Heart left ventricle (tissue), 16 donors: ENCODE results near the gene SMARCB1. TPM values are rescaled to one million over a fixed set of nuclear protein-coding genes. Genes with fewer than 3 reads are reported as not detected.

Experiments
- ATAC-seq, 4 donors: fragments of 200-7000 bp; cut with Tn5 transposase; one replicate each; pipeline ENCODE4 v1.9.1; 2020 to 2022; ENCODE audit warnings: moderate library complexity in 4 of 4, mild to moderate bottlenecking in 3 of 4, moderate number of reproducible peaks in 1 of 4
- DNase-seq, 5 donors: peaks; one replicate each; pipeline ENCODE4 v3.0.0-alpha.2; 2020
- H3K27ac ChIP-seq, 12 donors: fragments of 200-600 bp; sonication (generic) in 4 of 12; one replicate each; pipeline versions ENCODE4 v1.5.0 to v1.8.0; 2016 to 2022; ENCODE audit warnings: mild to moderate bottlenecking in 2 of 12
- H3K27me3 ChIP-seq, 9 donors: fragments of 200-600 bp; sonication (generic) in 2 of 9; one replicate each; pipeline versions ENCODE4 v1.5.1 to v1.8.0; 2016 to 2022; ENCODE audit warnings: mild to moderate bottlenecking in 3 of 9
- H3K36me3 ChIP-seq, 9 donors: fragments of 200-600 bp; sonication (generic) in 2 of 9; one replicate each; pipeline versions ENCODE4 v1.5.0 to v1.8.0; 2018 to 2022; ENCODE audit warnings: mild to moderate bottlenecking in 2 of 9
- H3K4me1 ChIP-seq, 12 donors: fragments of 200-600 bp; sonication (generic) in 4 of 12; one replicate each; pipeline versions ENCODE4 v1.5.0 to v1.8.0; 2016 to 2022; ENCODE audit warnings: mild to moderate bottlenecking in 3 of 12
- H3K4me3 ChIP-seq, 12 donors: fragments of 200-600 bp; sonication (generic) in 4 of 12; one replicate each; pipeline versions ENCODE4 v1.5.0 to v1.8.0; 2017 to 2022; ENCODE audit warnings: mild to moderate bottlenecking in 9 of 12, moderate library complexity in 4 of 12
- H3K9me3 ChIP-seq, 12 donors: fragments of 200-600 bp; sonication (generic) in 4 of 12; one replicate each; pipeline versions ENCODE4 v1.5.0 to v1.8.0; 2016 to 2022; ENCODE audit warnings: mild to moderate bottlenecking in 1 of 12
- CTCF ChIP-seq, 12 donors: fragments of 200-600 bp; sonication (generic) in 4 of 12; IDR thresholded peaks; one replicate each; pipeline versions ENCODE4 v1.5.0 to v1.8.0; 2018 to 2022; ENCODE audit warnings: antibody characterized with exemption in 12 of 12, mild to moderate bottlenecking in 5 of 12
- POLR2A ChIP-seq, 2 donors: fragments of 450-650 bp; IDR thresholded peaks; one replicate each; pipeline ENCODE4 v1.6.1; 2017; ENCODE audit warnings: antibody characterized with exemption in 2 of 2, mild to moderate bottlenecking in 2 of 2, moderate library complexity in 2 of 2
- WGBS, 4 donors: extraction: QIAGEN DNeasy Blood & Tissue Kit in 2 of 4; methylation state at CpG; one replicate each; pipeline versions ENCODE4 v1.1.5 to v1.1.7; 2013 to 2018; 5-methylcytosine and 5-hydroxymethylcytosine counted together
- intact Hi-C, 10 donors: fragments of 100-400 bp; cut with DNase I; formaldehyde crosslinking; loops; one replicate each; pipeline versions ENCODE4 v1.11.1 to v1.14.2; 2022
- polyA plus RNA-seq, 2 donors: library from polyadenylated mRNA; stranded (reverse); fragments of 200-250 nt; gene quantifications; one replicate each; pipeline ENCODE4 v1.2.3, GENCODE V29; 2013
- total RNA-seq, 9 donors: library from RNA; depleted of rRNA in 2 of 9; stranded (reverse); fragments of >200 nt in 2 of 9; fragmentation: NEBNext Ultra II Directional in 3 of 9; extraction: Animal tissue kit (Norgen Biotek cat#: 25700) in 3 of 9; gene quantifications; one replicate each; pipeline versions ENCODE4 v1.1.0 to v1.2.4, GENCODE V29; 2016 to 2023
- donor health status: ischemic (EF 13 %, LVEDD 7.1; RV severe dilation, severe dysfunction).
- donor health status: healthy with polysubstance abuse.
- donor health status: DM: no; HTN: yes; CAD: no.
- donor health status: DM: no; HTN: no; CAD: no.
- donor health status: ischemic (EF 25% LVEDD 6.9; RV normal size, moderate dysfunction).
- donor health status: ischemic (EF 25% LVEDD 5.7; RV mildly dilated, moderate dysfunction).
- donor health status: healthy.
- donor health status: DM: yes; HTN: yes; CAD: no.
- donor health status: ischemic (EF 35%, LVEDD 5.7; RV mildly dilated, moderate dysfunction).
- donor health status: nonischemic (EF 11% LVEDD 7.7; RV severe dilation, severe dysfunction).
- donor health status: DM: yes; HTN: yes; CAD: no.
- donor health status: PGD.
- donor health status: ischemic (EF 29% LVEDD 5.4; RV normal size, mild dysfunction).
- donor health status: nonischemic (EF 23%, LVEDD 6.1; RV moderate dilation, normal function).

Gene SMARCB1
- total and polyA plus RNA-seq, 11 donors, result 30.2 to 75.3 (median 45.6) TPM

GRCh38 chr22:23779731-23780130, 7.0 kb upstream of the SMARCB1 start:
- Histone ChIP-seq H3K4me3 (no peak overlapping the region), H3K9me3 (no peaks in the 10 kb centered on the region), H3K27ac (no peak overlapping the region), H3K4me1 (peaks cover 0 to 22% (median 6%) of the 10 kb centered on the region in 12 donors), H3K27me3 (no peaks in the 10 kb centered on the region), H3K36me3 (peaks cover 0 to 7% (median 0%) of the 10 kb centered on the region in 9 donors)
- intact Hi-C loops, result loop anchor here in 1 of 10 donors (10.0 kb wide), 1 partner anchor 475 kb away; no protein-coding TSS in a partner anchor
- WGBS, 4 donors, result 88 to 96% (median 90%) methylated on average over 3 to 5 of the region's 5 CpGs
- DNase-seq (no peak), ATAC-seq (no peak)
- TF ChIP-seq POLR2A (IDR thresholded peaks at IDR 0.05) (no peak), CTCF (IDR thresholded peaks at IDR 0.05) (no peak)

GRCh38 chr22:23780146-23780748, 6.5 kb upstream of the SMARCB1 start:
- WGBS, 4 donors, result 88 to 93% (median 92%) methylated on average over 12 to 20 of the region's 20 CpGs
- TF ChIP-seq POLR2A (IDR thresholded peaks at IDR 0.05) (no peak), CTCF (IDR thresholded peaks at IDR 0.05) (no peak)
- no peaks in the 10 kb centered on the region for H3K27me3 ChIP-seq
- peaks cover 0 to 7% (median 0%) of the 10 kb centered on the region in 9 donors for H3K36me3 ChIP-seq
- ATAC-seq (no peak), DNase-seq (no peak)
- H3K27ac ChIP-seq, result no peak overlapping the region
- H3K4me3 ChIP-seq, result no peak overlapping the region
- peaks cover 0 to 17% (median 3%) of the 10 kb centered on the region in 12 donors for H3K4me1 ChIP-seq
- no peaks in the 10 kb centered on the region for H3K9me3 ChIP-seq
- intact Hi-C loops, result no loop called here

GRCh38 chr22:23781065-23781464, 5.7 kb upstream of the SMARCB1 start:
- H3K27me3 ChIP-seq, result no peaks in the 10 kb centered on the region
- H3K4me1 ChIP-seq, result peaks cover 0 to 15% (median 3%) of the 10 kb centered on the region in 12 donors
- no peak for DNase-seq
- H3K27ac ChIP-seq, result no peak overlapping the region
- intact Hi-C loops, result no loop called here
- H3K36me3 ChIP-seq, result peaks cover 0 to 7% (median 0%) of the 10 kb centered on the region in 9 donors
- TF ChIP-seq CTCF (IDR thresholded peaks at IDR 0.05) (no peak), POLR2A (IDR thresholded peaks at IDR 0.05) (no peak)
- ATAC-seq, result no peak
- H3K9me3 ChIP-seq, result no peaks in the 10 kb centered on the region
- WGBS, 4 donors, result 81 to 90% (median 90%) methylated on average over 10 to 15 of the region's 15 CpGs
- H3K4me3 ChIP-seq, result no peak overlapping the region

- no peaks in the 10 kb centered on the region for H3K27me3 ChIP-seq
- WGBS, 4 donors, result 65 to 87% (median 86%) methylated on average over 10 to 14 of the region's 14 CpGs
- TF ChIP-seq CTCF (IDR thresholded peaks at IDR 0.05), result no peak
- TF ChIP-seq POLR2A (IDR thresholded peaks at IDR 0.05), result no peak
- H3K36me3 ChIP-seq, result peaks cover 0 to 7% (median 0%) of the 10 kb centered on the region in 9 donors
- no peak for DNase-seq
- peaks cover 0 to 20% (median 8%) of the 10 kb centered on the region in 12 donors for H3K4me1 ChIP-seq
- no peak overlapping the region for H3K4me3 ChIP-seq
- no peaks in the 10 kb centered on the region for H3K9me3 ChIP-seq
- no peak overlapping the region for H3K27ac ChIP-seq
- no peak for ATAC-seq
- intact Hi-C loops, result no loop called here
These were observed 5.1 kb upstream of the SMARCB1 start for GRCh38 chr22:23781511-23782183.
